ENCODE data around the gene OTOR. TPM values are rescaled to one million over a fixed set of nuclear protein-coding genes. Genes with fewer than 3 reads are reported as not detected.

The OTOR gene
- total and polyA plus RNA-seq, 7 donors = not detected

DNA sequence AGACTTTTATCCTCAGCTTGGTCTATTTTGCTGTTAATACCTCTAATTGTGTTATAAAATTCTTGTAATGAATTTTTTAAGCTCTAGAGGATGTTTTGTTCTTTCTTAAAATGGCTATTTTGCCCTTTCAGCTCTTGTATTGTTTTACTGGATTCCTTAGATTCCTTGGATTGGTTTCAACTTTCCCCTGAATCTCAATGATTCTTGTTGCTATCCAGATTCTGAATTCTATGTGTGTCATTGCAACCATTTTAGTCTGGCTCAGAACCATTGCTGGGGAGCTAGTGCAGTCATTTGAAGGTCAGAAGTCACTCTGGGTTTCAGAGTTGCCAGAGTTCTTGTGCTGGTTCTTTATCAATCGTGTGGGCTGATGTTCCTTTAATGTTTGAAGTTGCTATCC, 37.1 kb downstream of the OTOR start:
- DNase-seq (no peak), ATAC-seq (no peak)
- H3K4me3 ChIP-seq = no peak overlapping the region
- intact Hi-C loops (cut with DNase I) = no loop called here
- H3K27me3 ChIP-seq (ENCODE audit: insufficient read depth in 3 of 3, low read length in 2 of 3) = no peaks in the 10 kb centered on the region
- H3K4me1 ChIP-seq = no peaks in the 10 kb centered on the region
- H3K9me3 ChIP-seq = no peaks in the 10 kb centered on the region
- H3K27ac ChIP-seq = no peak overlapping the region
- TF ChIP-seq, protein P1, sequence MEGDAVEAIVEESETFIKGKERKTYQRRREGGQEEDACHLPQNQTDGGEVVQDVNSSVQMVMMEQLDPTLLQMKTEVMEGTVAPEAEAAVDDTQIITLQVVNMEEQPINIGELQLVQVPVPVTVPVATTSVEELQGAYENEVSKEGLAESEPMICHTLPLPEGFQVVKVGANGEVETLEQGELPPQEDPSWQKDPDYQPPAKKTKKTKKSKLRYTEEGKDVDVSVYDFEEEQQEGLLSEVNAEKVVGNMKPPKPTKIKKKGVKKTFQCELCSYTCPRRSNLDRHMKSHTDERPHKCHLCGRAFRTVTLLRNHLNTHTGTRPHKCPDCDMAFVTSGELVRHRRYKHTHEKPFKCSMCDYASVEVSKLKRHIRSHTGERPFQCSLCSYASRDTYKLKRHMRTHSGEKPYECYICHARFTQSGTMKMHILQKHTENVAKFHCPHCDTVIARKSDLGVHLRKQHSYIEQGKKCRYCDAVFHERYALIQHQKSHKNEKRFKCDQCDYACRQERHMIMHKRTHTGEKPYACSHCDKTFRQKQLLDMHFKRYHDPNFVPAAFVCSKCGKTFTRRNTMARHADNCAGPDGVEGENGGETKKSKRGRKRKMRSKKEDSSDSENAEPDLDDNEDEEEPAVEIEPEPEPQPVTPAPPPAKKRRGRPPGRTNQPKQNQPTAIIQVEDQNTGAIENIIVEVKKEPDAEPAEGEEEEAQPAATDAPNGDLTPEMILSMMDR (IDR thresholded peaks at IDR 0.05) = no peak
- H3K36me3 ChIP-seq (ENCODE audit: insufficient read depth in 1 of 2, low read depth in 1 of 2) = no peaks in the 10 kb centered on the region
- 41 to 48% (median 41%) methylated on average over 1 of the region's 1 CpG for WGBS, 3 donors

Other genes with a start within 250 kb of the OTOR start
- gene KIF16B, start 174.9 kb upstream of the OTOR start, total RNA-seq = 10 to 100 TPM; 18.9 to 27.7 (median 23.9) TPM
- gene KIF16B, start 174.9 kb upstream of the OTOR start, polyA plus RNA-seq = 10 to 100 TPM; 18.1 to 30.6 (median 24.1) TPM
- gene SNRPB2, start 18.3 kb upstream of the OTOR start, total RNA-seq = 10 to 100 TPM; 33.1 to 43.0 (median 40.2) TPM
- gene SNRPB2, start 18.3 kb upstream of the OTOR start, polyA plus RNA-seq = 10 to 100 TPM; 52.0 to 92.2 (median 89.6) TPM

All from psoas muscle (tissue), 8 donors.